GM12874 (cell line): Measurements from ENCODE around the gene SLC2A5.

Experiments
- TF ChIP-seq, protein P1 (sequence below): IDR thresholded peaks from 2 replicates; pipeline ENCODE4 v1.5.1; 2011; ENCODE audit warnings: low read depth, mild to moderate bottlenecking, control low read depth, low read length, moderate library complexity; ENCODE audit not compliant: insufficient read depth

SLC2A5 gene

DNA sequence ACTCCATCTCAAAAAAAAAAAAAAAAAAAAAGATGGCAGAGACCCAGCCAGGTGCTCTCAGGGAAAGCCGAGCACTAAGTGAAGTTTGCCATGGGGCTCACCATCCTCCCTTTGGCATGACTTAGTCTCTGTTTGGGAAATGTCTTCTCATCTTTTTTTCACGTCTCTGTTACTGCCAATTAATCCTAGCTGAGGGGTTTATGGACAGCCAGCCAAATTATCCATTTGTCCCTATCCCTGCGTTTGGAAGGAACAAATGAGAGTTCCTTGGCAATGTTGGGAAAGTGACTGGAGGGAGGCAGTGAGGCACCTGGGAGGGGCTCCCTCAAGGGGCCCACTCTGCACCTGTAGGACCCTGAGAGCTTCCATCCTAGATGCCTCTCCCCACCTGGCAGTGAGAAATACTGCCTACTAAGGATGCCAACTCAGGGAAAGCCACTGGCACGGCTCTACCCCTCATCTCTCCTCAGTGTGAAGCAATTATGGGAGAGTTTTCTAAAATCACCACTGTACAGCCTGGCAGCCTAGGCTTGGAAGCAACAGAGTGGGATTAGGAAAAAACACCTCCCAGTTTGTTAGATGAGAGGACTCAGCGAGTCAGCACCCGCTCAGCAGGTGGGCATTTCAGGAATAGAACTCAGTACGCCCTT lies 23.4 kb downstream of the SLC2A5 start:
- TF ChIP-seq, protein P1, sequence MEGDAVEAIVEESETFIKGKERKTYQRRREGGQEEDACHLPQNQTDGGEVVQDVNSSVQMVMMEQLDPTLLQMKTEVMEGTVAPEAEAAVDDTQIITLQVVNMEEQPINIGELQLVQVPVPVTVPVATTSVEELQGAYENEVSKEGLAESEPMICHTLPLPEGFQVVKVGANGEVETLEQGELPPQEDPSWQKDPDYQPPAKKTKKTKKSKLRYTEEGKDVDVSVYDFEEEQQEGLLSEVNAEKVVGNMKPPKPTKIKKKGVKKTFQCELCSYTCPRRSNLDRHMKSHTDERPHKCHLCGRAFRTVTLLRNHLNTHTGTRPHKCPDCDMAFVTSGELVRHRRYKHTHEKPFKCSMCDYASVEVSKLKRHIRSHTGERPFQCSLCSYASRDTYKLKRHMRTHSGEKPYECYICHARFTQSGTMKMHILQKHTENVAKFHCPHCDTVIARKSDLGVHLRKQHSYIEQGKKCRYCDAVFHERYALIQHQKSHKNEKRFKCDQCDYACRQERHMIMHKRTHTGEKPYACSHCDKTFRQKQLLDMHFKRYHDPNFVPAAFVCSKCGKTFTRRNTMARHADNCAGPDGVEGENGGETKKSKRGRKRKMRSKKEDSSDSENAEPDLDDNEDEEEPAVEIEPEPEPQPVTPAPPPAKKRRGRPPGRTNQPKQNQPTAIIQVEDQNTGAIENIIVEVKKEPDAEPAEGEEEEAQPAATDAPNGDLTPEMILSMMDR = no peak

DNA sequence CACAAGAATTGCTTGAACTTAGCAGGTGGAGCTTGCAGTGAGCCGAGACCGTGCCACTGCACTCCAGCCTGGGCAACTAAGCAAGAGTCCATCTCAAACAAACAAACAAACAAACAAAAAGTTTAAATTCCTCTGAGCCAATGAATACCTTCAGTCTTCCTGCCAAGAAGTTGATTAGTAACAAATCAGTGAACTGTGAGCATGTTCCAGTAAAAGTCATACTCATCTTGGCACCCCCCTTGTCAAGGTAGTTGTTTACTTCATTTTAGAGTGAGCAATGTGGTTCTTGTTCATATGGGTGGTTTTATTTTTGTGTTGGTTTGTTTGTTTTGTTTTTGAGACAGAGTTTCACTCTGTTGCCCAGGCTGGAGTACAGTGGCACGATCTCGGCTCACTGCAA lies 25.2 kb downstream of the SLC2A5 start:
- TF ChIP-seq, protein P1 = no peak

DNA sequence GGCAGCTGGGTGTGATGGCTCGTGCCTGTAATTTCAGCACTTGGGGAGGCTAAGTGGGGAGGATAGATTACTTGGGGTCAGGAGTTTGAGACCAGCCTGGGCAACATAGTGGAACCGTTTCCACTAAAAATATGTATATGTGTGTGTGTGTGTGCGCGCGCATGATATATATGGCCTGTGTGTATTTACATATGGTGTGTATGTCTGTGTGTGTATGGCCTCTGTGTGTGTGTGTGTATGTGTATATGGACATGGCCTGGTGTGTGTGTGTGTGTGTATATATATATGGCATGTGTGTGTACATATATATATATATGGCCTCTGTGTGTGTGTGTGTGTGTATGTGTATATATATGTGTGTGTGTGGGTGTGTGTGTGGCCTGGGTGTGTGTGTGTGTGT lies 27.2 kb downstream of the SLC2A5 start:
- TF ChIP-seq, protein P1 = no peak

DNA sequence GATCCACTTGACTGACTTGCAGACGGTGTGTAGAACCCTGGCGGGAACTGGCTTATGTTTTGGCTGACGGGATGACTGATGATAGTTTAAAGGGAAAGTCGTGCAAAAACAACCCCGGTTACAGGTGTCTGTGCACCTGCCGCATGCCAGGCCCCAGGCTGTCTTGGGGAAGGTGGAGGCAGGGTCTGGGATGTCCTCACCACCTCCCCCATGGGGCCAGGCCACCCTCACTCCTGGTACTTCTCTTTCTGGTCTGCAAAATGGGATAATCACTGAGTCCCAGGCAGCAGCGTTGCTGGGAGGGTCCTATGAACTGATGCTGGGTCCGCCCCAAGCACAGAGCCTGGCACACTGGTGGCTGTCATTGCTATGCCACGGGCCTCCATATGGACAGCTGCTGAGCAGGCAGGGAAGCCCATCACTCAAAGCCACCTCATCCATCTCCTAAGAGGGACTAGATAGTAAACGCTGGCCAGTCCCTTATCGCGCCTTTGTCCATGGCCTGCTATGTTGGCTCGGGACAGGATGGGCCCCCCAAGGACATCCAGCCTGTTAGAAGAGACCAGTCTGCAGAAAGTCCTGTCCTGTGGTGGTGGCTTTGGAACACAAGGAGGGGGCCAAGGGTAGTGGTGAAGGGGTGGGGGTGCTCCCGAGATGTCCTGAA lies 28.2 kb downstream of the SLC2A5 start:
- TF ChIP-seq, protein P1 = no peak

DNA sequence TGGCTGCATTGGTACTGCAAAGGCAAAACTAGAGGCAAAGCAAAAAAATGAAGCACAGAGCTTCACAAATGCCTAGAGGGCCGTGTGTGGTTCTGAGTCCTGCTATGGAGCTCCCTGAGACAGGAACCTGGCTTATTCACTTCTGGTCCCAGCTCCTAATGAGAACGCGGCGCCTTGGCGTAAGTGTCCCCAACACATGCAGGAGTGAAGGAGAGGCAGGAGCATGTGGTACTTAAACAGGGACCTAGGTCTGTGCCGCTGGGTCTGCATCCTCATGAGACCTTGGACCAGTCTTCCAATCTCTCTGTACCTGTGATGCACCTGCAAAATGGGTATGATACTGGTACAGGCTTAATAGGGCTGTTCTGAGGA lies 28.8 kb downstream of the SLC2A5 start:
- TF ChIP-seq, protein P1 = no peak

DNA sequence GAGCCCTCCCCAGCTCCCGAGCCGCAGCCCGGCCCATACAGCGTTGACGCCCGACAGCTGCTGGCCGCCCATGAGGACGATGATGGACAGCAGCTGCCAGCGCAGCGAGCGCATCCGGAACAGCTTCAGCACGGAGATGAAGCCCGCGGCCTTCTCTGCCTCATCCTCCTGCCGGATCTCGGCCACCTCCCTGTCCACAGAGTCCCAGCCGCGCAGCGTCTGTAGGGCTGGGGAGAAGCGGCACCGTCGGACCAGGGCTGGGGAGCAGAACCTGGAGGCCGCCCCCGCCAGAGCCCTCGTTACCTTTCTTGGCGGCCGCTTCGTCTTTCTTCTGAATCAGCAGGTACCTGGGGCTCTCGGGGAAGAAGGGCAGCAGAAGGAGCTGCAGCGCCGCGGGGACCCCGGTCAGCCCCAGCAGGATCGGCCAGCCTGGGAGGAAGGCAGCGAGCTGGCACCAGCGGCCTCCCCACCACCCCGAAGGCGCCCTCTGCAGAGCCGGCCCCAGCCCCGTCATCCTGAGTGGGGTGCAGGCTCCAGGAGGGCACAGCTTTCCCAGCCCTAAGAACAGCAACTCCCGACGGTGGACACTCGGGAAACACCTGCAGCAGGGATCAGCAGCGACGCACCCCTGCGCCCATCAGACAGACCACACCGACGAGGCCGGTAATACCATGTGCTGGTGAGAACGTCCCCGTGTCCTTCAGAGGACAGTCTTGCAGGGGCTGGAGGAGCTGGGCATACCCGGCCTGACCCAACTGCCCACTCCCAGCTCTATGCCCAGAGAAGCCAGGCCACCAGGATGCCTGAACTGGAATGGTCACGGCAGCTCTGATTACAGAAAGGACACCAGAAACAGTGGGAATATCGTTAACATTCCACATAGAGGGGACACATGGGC lies 29.4 kb downstream of the SLC2A5 start:
- TF ChIP-seq, protein P1 = no peak
